ENCODE measurements around the gene KCNB1. TPM values are rescaled to one million over a fixed set of nuclear protein-coding genes. Genes with fewer than 3 reads are reported as not detected.

The KCNB1 gene
- total and polyA plus RNA-seq, 2 of the 4 experiments (the other 2 are of a cell fraction): 0.05 TPM; not detected in 1

- no peaks in the 10 kb centered on the region for H3K79me1 ChIP-seq (ENCODE audit: low read depth in 1 of 2, low read length in 2 of 2)
- no peak overlapping the region for H3K14ac ChIP-seq (replicated peaks; ENCODE audit: low read depth, low read length)
- no peak overlapping the region for H4K5ac ChIP-seq (ENCODE audit: low read depth, low read length)
- H3K4me1 ChIP-seq (ENCODE audit: control insufficient read depth, insufficient read depth, low read length): no peaks in the 10 kb centered on the region
- no peak overlapping the region for H3K18ac ChIP-seq (ENCODE audit: low read depth, low read length)
- no peak overlapping the region for H3K23ac ChIP-seq (ENCODE audit: low read depth, low read length)
- H2BK20ac ChIP-seq (ENCODE audit: low read depth, low read length): no peak overlapping the region
- ChIA-PET POLR2A (ENCODE audit: unreplicated experiment) (no interaction called here), CTCF (interaction anchor here (0.5 kb wide), 1 partner anchor 27 kb away, joined by 3 read pairs; no protein-coding TSS in a partner anchor)
- H3K4me3 ChIP-seq (ENCODE audit: insufficient read depth, low read depth, low read length): no peak overlapping the region
- no peak overlapping the region for H2AK9ac ChIP-seq (replicated peaks; ENCODE audit: low read depth, low read length, poor library complexity)
- H2BK120ac ChIP-seq (ENCODE audit: low read depth, low read length): no peak overlapping the region
- no peak overlapping the region for H2BK5ac ChIP-seq (ENCODE audit: low read depth, low read length, poor library complexity, severe bottlenecking)
- dilution Hi-C loops (cut with HindIII; ENCODE audit: low sequenced_read_pairs, unreplicated experiment): no loop called here
- H4K20me1 ChIP-seq (ENCODE audit: insufficient read depth, low read length): no peaks in the 10 kb centered on the region
- DNase-seq (no peak), ATAC-seq (ENCODE audit: low read depth) (no peak)
- no peak overlapping the region for H3K4me2 ChIP-seq (ENCODE audit: low read depth, low read length)
- WGBS, 2 experiments (ENCODE audit: extremely low coverage in 2 of 2, insufficient read length in 1 of 2): 49% methylated on average over 5 of the region's 13 CpGs; no CpG with 5 or more reads in 1 of the 2 experiments
- no peak overlapping the region for H3K56ac ChIP-seq (ENCODE audit: extremely low read depth, insufficient read depth, low read length)
- H3K27ac ChIP-seq (ENCODE audit: insufficient read depth, low read length): no peak overlapping the region
- no peak overlapping the region for H2BK15ac ChIP-seq (ENCODE audit: low read depth, low read length)
- no peaks in the 10 kb centered on the region for H3K9me3 ChIP-seq (ENCODE audit: control insufficient read depth, insufficient read depth, low read length)
- H3K36me3 ChIP-seq (ENCODE audit: control insufficient read depth, insufficient read depth, low read length): no peaks in the 10 kb centered on the region
- in situ Hi-C loops (cut with MboI; ENCODE audit: low sequenced_read_pairs): no loop called here
- H3K9ac ChIP-seq (ENCODE audit: low read depth, low read length): no peak overlapping the region
- H3K4ac ChIP-seq (ENCODE audit: low read depth, low read length): no peak overlapping the region
- no peak for TF ChIP-seq RCOR1 (IDR thresholded peaks at IDR 0.05; ENCODE audit: insufficient replicate concordance, low read length)
- BruUV-seq (replicated peaks): no TSS peak
- no peaks in the 10 kb centered on the region for H3K9me1 ChIP-seq (ENCODE audit: insufficient read depth, low read length)
- peaks cover 52% of the 10 kb centered on the region for H3K27me3 ChIP-seq (ENCODE audit: control insufficient read depth, insufficient read depth, low read length)
- no peak overlapping the region for H2AK5ac ChIP-seq (ENCODE audit: low read depth, low read length)
- intact Hi-C loops (cut with micrococcal nuclease): no loop called here
- H2AFZ ChIP-seq (replicated peaks; ENCODE audit: low read length, poor library complexity): no peak overlapping the region
- no peak overlapping the region for H4K91ac ChIP-seq (ENCODE audit: insufficient read depth, low read depth, low read length)
- no peak overlapping the region for H4K8ac ChIP-seq (ENCODE audit: low read depth in 2 of 2, low read length in 2 of 2)
Observed at GRCh38 chr20:49424536-49424935, 57.9 kb downstream of the KCNB1 start.

All from IMR-90 (cell line).